HepG2 (cell line): ENCODE measurements around the gene SGPL1.

Experiments used
- FOSL1 ChIP-seq: sonication (generic); formaldehyde crosslinking; IDR thresholded peaks from 2 replicates; pipeline ENCODE4 v1.9.0; 2021; ENCODE audit warnings: missing genetic modification reagents, borderline replicate concordance
- FOXM1 ChIP-seq: sonication (generic); formaldehyde crosslinking; IDR thresholded peaks from 2 replicates; pipeline ENCODE4 v1.5.0; 2020; ENCODE audit warnings: missing genetic modification reagents
- MED1 ChIP-seq: sonication (generic); formaldehyde crosslinking; IDR thresholded peaks from 2 replicates; pipeline ENCODE4 v1.4.0; 2020; ENCODE audit warnings: missing genetic modification reagents
- MXI1 ChIP-seq: IDR thresholded peaks from 3 replicates; pipeline ENCODE4 v1.6.1; 2012; ENCODE audit warnings: low read depth, low read length, inconsistent platforms, borderline replicate concordance
- POLR2A ChIP-seq, 2 experiments: IDR thresholded peaks; 2 replicates each; pipeline ENCODE4 v1.6.1; 2011; ENCODE audit warnings: low read depth in 2 of 2, low read length in 2 of 2, mild to moderate bottlenecking in 1 of 2, moderate library complexity in 1 of 2; ENCODE audit not compliant: insufficient read depth in 1 of 2
- POLR2AphosphoS5 ChIP-seq: IDR thresholded peaks from 2 replicates; pipeline ENCODE4 v1.6.1; 2012; ENCODE audit warnings: low read depth, low read length
- ZMYM2 ChIP-seq: sonication (generic); formaldehyde crosslinking; IDR thresholded peaks from 2 replicates; pipeline ENCODE4 v1.8.0; 2022; ENCODE audit warnings: mild to moderate bottlenecking, missing genetic modification reagents
- ZNF329 ChIP-seq: sonication (generic); formaldehyde crosslinking; IDR thresholded peaks from 2 replicates; pipeline ENCODE4 v1.9.0; 2021; ENCODE audit warnings: low read depth, mild to moderate bottlenecking, missing genetic modification reagents
- TF ChIP-seq, protein P1 (sequence below): sonication (generic); formaldehyde crosslinking; IDR thresholded peaks from 2 replicates; pipeline ENCODE4 v1.8.0; 2022; ENCODE audit warnings: mild to moderate bottlenecking, missing genetic modification reagents; ENCODE audit not compliant: insufficient replicate concordance
- TF ChIP-seq, protein P2 (sequence below): sonication (generic); formaldehyde crosslinking; IDR thresholded peaks from 2 replicates; pipeline ENCODE4 v1.4.0; 2020; ENCODE audit warnings: missing genetic modification reagents
- TF ChIP-seq, protein P3 (sequence below): IDR thresholded peaks from 2 replicates; pipeline ENCODE4 v1.6.1; 2012; ENCODE audit warnings: inconsistent platforms

DNA sequence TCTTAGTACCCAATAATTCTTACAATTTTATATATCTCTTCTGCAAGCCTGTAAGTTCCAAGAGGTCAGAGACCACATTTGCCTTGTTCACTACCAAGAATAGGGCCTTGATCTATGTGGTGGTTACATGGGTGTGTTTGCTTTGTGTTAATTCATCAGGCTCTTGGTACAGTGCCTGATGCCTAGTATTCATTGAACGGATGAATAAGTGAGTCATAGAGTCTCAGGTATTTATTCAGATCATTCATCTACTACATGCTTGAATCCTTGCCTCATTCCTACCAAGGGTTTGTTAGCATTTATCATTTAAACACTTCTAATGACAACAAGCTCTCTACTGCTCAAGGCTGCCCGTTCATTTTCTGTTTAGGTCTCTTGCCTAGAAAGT is 11.3 kb upstream of the SGPL1 start:
- no peak for TF ChIP-seq ZNF329 (CRISPR knock-in tag)
- TF ChIP-seq MED1 (CRISPR knock-in tag), result no peak
- no peak for TF ChIP-seq MXI1
- TF ChIP-seq FOXM1 (CRISPR knock-in tag), result no peak
- no peak for TF ChIP-seq POLR2AphosphoS5
- no peak for TF ChIP-seq POLR2A (IDR thresholded peaks at IDR 0.05; ENCODE audit: insufficient read depth in 1 of 2, low read depth in 2 of 2, low read length in 2 of 2)
- TF ChIP-seq FOSL1 (CRISPR knock-in tag), result no peak
- no peak for TF ChIP-seq ZMYM2 (CRISPR knock-in tag)
- TF ChIP-seq, protein P1, sequence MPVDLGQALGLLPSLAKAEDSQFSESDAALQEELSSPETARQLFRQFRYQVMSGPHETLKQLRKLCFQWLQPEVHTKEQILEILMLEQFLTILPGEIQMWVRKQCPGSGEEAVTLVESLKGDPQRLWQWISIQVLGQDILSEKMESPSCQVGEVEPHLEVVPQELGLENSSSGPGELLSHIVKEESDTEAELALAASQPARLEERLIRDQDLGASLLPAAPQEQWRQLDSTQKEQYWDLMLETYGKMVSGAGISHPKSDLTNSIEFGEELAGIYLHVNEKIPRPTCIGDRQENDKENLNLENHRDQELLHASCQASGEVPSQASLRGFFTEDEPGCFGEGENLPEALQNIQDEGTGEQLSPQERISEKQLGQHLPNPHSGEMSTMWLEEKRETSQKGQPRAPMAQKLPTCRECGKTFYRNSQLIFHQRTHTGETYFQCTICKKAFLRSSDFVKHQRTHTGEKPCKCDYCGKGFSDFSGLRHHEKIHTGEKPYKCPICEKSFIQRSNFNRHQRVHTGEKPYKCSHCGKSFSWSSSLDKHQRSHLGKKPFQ (CRISPR knock-in tag), result no peak
- TF ChIP-seq, protein P2, sequence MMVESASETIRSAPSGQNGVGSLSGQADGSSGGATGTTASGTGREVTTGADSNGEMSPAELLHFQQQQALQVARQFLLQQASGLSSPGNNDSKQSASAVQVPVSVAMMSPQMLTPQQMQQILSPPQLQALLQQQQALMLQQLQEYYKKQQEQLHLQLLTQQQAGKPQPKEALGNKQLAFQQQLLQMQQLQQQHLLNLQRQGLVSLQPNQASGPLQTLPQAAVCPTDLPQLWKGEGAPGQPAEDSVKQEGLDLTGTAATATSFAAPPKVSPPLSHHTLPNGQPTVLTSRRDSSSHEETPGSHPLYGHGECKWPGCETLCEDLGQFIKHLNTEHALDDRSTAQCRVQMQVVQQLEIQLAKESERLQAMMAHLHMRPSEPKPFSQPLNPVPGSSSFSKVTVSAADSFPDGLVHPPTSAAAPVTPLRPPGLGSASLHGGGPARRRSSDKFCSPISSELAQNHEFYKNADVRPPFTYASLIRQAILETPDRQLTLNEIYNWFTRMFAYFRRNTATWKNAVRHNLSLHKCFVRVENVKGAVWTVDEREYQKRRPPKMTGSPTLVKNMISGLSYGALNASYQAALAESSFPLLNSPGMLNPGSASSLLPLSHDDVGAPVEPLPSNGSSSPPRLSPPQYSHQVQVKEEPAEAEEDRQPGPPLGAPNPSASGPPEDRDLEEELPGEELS, result no peak
- TF ChIP-seq, protein P3, sequence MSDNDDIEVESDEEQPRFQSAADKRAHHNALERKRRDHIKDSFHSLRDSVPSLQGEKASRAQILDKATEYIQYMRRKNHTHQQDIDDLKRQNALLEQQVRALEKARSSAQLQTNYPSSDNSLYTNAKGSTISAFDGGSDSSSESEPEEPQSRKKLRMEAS, result no peak
